WTC11 (cell line): ENCODE measurements around the gene BPIFB2.

Source experiments
- AFF4 ChIP-seq: sonication (generic); formaldehyde crosslinking; IDR thresholded peaks from 2 replicates; pipeline ENCODE4 v1.8.1; 2023; ENCODE audit warnings: mild to moderate bottlenecking, missing genetic modification reagents, borderline replicate concordance
- ATF3 ChIP-seq: sonication (generic); formaldehyde crosslinking; conservative IDR thresholded peaks from 2 replicates; pipeline ENCODE4 v1.8.1; 2022; ENCODE audit warnings: mild to moderate bottlenecking, missing genetic modification reagents
- CTCF ChIP-seq: fragments of 200-600 bp; IDR thresholded peaks from 2 replicates; pipeline ENCODE4 v1.8.0; 2022; ENCODE audit warnings: antibody characterized with exemption
- FOXP4 ChIP-seq: sonication (generic); formaldehyde crosslinking; IDR thresholded peaks from 2 replicates; pipeline ENCODE4 v1.8.0; 2022; ENCODE audit warnings: mild to moderate bottlenecking, missing genetic modification reagents
- JAZF1 ChIP-seq: fragments of 250-450 bp; sonication (Bioruptor Pico); IDR thresholded peaks from 2 replicates; pipeline ENCODE4 v1.9.0; 2021; ENCODE audit warnings: moderate library complexity, mild to moderate bottlenecking, inconsistent platforms
- MAX ChIP-seq: sonication (generic); formaldehyde crosslinking; IDR thresholded peaks from 2 replicates; pipeline ENCODE4 v1.8.0; 2022; ENCODE audit warnings: mild to moderate bottlenecking, missing genetic modification reagents
- NFE2L1 ChIP-seq: sonication (generic); formaldehyde crosslinking; IDR thresholded peaks from 2 replicates; pipeline ENCODE4 v1.8.1; 2023; ENCODE audit warnings: missing genetic modification reagents
- NFYB ChIP-seq: sonication (generic); formaldehyde crosslinking; conservative IDR thresholded peaks from 2 replicates; pipeline ENCODE4 v1.8.0; 2022; ENCODE audit warnings: low read depth, missing genetic modification reagents
- PRDM15 ChIP-seq: sonication (generic); formaldehyde crosslinking; IDR thresholded peaks from 2 replicates; pipeline ENCODE4 v1.8.0; 2022; ENCODE audit warnings: missing genetic modification reagents
- PREB ChIP-seq: sonication (generic); formaldehyde crosslinking; IDR thresholded peaks from 2 replicates; pipeline ENCODE4 v1.8.1; 2022; ENCODE audit warnings: mild to moderate bottlenecking, missing genetic modification reagents, moderate library complexity, borderline replicate concordance
- SOX15 ChIP-seq: fragments of 250-450 bp; sonication (Bioruptor Pico); IDR thresholded peaks from 2 replicates; pipeline ENCODE4 v1.9.0; 2021; ENCODE audit warnings: mild to moderate bottlenecking
- SP1 ChIP-seq: sonication (generic); formaldehyde crosslinking; conservative IDR thresholded peaks from 2 replicates; pipeline ENCODE4 v1.8.1; 2022; ENCODE audit warnings: missing genetic modification reagents
- ZBTB43 ChIP-seq: sonication (generic); formaldehyde crosslinking; IDR thresholded peaks from 2 replicates; pipeline ENCODE4 v1.8.1; 2023; ENCODE audit warnings: mild to moderate bottlenecking, missing genetic modification reagents
- ZNF416 ChIP-seq: fragments of 250-450 bp; sonication (Bioruptor Pico); IDR thresholded peaks from 2 replicates; pipeline ENCODE4 v1.9.0; 2021; ENCODE audit warnings: mild to moderate bottlenecking, inconsistent platforms

GRCh38 chr20:32963176-32963575 lies 44.3 kb upstream of the BPIFB2 start:
- TF ChIP-seq ZNF416 = no peak
- TF ChIP-seq CTCF = no peak
- TF ChIP-seq AFF4 = no peak
- TF ChIP-seq NFE2L1 (CRISPR knock-in tag) = no peak
- no peak for TF ChIP-seq JAZF1 (CRISPR knock-in tag)
- TF ChIP-seq FOXP4 (CRISPR knock-in tag) = no peak
- no peak for TF ChIP-seq SP1 (CRISPR knock-in tag)
- TF ChIP-seq MAX (CRISPR knock-in tag) = no peak
- TF ChIP-seq SOX15 (CRISPR knock-in tag) = no peak
- TF ChIP-seq NFYB = no peak
- TF ChIP-seq PREB (CRISPR knock-in tag) = no peak
- no peak for TF ChIP-seq ZBTB43 (CRISPR knock-in tag)
- no peak for TF ChIP-seq PRDM15
- TF ChIP-seq ATF3 = no peak
